GM18861 (cell line): ENCODE results near the gene PLEKHA5.
"Not testable (repeated sequence)": the region's sequence is repeated elsewhere in the genome, so short reads cannot be mapped to it uniquely, and the experiment has no call there.

Experiments
- ATAC-seq: cut with Tn5 transposase; IDR thresholded peaks from one replicate; pipeline ENCODE4 v1.9.1; 2021; ENCODE audit not compliant: unreplicated experiment

The PLEKHA5 gene

DNA sequence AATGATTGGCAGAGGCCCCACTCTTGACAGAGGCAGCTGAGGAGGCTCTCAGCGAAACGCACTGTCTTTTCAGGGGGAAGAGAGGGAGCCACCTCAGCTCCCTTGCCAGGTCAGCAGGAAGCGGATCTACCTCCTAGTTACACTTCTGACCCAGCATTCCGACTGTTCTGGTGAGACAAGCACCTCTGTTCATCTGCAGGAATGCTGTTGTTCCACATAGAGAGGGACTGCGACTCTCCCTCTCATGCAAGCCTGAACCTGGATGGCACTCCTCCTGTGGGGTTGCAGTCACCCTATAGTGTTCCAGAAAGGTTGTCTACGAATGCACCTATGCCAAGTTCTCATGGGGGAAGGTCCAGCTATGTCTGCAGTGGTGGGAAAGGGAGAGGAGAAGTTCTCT is 272.7 kb downstream of the PLEKHA5 start:
- ATAC-seq: no peak

DNA sequence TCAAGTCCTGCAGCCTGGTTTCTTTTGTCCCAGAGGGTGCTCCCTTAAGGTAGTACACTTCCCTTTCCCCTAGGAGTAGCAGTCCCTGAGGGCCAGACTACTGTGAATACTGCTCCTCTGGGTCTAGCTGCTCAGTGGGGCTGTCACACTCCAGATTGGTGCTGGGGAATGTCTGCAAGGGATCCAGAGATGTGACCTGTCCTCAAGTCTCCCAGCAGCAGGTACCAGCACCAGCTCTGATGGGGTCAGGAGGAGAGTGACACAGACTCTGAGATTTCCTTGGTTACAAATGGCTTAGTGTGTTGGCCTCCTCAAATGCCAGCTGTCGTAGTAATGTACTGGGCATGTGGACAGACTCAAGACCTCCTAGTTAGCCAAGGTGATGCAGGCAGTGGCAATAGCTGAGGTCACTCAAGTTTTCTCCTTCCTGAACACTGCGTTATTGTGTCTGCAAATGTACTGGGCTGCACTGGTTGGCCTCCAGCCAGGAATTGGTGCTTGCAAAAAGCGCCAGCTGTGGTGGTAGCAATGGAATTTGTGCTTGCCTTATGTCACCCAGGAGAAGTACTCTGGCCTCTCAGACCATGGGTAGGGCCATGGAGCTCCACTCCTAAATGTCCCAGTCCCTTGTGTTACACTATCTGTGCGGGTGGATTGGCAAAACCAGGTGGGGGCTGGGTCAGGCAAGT is 273.4 kb downstream of the PLEKHA5 start:
- ATAC-seq: no peak

DNA sequence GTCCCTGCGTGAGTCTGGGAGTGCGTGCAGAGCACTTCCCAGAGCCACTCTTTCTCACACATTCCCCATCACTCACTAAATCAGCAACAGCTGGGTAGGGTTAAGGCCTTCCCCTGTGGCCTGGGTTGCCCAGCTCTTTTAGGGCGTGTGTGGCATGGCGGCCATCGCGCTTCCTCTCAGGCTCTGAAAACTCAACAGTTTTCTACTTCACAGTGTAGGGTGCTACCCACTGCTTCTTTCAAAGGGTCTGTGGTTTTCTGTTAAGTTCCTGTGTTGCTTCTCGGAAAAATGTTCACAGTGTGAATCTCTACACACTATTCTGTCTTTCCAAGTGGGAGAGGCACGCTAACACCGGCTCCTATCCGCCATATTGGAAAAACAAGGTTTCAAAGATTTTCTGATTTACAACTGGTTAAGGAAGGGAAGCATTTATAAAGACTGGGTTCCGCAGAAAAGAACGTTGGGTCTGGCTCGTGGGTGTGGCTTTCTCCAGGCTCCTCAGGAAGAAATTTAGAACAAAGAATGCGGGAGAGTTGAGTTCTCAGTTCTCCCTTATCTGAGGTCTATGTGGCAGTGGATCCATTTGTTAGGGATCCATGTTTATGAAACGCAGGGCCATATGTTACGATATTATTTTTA is 274.8 kb downstream of the PLEKHA5 start:
- ATAC-seq: no peak

DNA sequence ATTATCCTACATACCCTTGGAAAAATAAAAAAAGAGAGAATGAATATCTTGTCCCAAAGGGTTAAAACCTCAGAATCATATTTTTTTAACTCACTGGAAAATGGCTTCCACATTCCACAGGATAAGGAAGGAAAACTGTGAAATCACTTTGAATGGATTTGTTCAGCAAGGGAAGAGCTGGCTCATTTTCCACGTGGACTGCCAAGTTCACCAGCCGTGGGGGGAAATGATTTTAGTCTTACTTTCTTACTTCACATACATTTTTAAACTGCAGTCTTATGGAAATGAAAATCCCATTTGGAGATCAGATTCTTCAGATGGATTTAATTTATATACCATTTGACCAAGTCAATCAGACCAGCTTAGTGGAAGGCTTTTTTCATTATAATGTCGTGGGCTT is 279.8 kb downstream of the PLEKHA5 start:
- no peak for ATAC-seq

DNA sequence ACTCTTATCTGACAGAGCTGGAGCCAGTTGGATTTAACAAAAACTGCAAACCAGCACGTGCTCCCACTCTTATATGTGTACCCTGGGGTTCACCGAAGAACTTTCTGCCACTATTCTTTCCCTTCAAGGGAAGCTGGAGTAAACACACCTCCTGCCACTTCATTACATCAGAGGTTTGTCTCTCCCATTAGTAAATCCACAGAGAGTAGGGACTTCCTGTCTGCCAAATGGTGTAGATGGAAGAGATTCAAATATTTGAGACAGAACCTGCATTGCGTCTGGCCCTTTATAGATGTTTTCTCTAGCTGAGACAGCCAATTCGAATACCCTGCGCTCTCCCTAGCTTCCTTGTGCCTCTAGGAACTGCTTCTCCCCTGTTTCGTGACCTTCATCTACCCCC is 280.7 kb downstream of the PLEKHA5 start:
- ATAC-seq: no peak

DNA sequence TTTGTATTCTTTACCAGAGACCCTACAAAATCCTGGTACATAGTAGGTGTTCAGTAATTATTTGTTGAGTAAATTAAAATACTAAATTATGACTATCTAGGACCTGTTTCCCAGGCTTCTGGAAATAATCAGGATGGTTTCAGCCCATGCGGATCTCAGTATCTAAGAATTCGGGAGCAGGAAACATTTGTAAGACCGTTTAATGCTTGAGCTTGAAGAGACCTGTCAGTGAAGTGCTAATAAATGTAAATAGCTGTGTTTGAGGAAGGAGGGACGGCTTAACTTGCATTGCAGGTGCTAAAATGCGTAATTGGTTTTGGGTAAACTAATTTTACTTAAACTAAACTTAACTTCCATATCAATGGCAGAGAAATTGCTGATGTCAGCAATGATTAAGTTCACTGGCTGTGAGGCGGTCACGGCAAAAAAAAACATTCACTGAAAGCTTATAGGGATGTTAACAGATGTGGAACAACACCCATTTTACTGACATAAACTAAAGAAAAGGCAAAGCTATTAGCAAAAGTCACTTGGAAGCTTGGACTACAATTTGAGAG is 281.2 kb downstream of the PLEKHA5 start:
- ATAC-seq: no peak

DNA sequence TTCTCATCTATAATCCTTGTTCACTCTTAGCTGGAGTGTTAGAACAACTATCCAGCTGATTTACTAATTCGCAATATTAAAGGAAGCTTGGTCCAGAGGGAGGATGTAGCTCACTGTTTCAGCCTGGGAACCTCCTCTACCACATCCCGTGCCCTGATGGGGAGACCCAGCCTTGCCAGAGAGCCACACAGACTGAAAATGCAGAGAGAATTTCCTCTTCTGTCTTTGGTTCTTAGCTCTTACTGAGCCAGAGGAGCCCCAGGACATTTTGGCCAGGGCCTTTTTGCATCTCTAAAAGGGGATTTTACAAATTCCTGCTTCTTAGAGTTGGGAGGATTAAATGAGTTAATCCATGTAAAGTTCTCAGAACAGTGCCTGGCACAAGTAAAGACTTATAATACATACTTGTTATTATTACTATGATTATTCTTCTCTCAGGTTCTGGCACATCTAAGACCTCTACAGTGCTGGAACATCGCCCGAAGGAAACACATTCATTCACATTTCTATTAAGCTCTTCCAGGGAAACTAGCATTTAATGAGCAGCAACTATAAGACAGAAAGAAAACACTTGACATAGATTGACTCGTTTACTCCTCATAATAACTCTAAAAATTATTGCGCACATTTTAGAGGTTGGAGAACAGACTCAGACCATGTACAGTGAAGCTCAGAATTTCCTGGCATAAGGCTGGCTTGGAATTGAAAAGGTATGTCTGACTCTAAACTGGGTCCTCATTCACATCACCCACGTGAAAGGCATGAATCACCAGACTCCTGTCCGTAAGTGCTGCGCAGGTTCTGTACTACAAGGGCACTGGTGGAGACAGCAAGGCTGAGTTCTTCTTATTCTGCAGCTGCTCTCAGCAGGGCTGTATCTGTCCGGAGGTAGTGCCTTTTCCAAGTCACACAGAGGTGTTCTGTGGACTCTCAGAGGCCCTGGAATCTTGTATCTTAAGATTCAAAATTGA is 282.0 kb downstream of the PLEKHA5 start:
- no peak for ATAC-seq

DNA sequence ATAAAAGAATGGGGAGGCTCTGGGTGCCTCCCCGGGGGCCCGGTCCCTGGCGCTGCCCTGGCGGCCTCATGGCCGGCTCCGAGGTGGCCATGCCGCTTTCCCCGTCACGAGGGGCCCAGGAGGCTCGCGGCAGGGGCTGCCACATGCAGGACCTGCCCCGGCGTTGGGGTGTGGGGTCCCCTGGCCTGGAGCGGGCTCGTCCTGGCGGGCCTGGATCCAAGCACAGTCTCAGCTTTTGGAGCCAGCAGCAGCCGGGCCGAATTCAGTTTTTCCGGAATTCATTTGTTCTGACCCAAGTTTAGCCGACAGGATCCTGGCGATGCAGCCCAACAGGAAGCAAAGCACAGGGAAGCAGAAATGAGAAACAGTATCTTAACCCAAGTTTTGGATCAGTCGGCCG is 283.3 kb downstream of the PLEKHA5 start:
- no peak for ATAC-seq

DNA sequence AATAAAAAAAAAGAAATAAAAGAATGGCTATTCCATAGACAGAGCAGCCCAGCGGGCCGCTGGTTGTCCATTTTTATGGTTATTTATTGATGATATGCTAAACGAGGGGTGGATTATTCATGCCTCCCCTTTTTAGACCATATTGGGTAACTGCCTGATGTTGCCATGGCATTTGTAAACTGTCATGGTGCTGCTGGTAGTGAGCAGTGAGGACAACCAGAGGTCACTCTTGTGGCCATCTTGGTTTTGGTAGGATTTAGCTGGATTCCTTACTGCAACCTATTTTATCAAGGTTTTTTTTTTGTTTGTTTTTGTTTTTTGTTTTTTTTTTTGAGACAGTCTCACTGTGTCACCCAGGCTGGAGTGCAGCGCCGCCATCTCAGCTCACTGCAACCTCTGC is 284.0 kb downstream of the PLEKHA5 start:
- not testable (repeated sequence) for ATAC-seq

DNA sequence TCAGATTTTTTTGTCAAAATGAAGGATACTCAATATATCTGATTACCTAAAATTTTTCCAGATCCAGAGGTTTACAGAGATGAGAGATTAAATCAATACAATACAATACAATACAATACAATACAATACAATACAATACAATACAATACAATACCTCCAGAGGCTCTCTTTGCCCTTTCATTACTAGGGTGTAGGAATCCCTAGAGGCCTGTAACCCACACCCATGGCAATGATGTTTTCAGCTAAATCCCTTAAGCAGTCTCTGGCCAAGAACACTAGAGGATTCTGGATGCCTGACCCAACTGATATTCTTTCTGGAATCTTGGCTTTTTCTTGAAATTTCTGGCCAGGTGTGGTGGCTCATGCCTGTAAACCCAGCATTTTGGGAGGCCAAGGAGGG is 286.0 kb downstream of the PLEKHA5 start:
- no peak for ATAC-seq

DNA sequence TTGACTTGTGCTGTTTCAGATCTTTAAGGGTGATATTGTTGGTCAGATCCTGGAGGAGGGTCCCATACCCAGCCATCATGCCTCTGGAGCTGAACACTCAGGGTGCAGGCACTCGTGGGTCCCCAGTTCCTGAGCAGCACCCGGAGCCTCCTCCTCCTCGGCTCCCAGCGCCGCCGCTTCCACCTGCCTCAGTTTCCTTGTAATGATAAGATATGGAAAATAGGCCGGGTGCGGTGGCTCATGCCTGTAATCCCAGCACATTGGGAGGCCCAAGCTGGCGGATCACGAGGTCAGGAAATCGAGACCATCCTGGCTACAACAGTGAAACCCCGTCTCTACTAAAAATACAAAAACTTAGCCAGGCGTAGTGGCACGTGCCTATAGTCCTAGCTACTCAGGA is 289.6 kb downstream of the PLEKHA5 start:
- ATAC-seq: no peak

DNA sequence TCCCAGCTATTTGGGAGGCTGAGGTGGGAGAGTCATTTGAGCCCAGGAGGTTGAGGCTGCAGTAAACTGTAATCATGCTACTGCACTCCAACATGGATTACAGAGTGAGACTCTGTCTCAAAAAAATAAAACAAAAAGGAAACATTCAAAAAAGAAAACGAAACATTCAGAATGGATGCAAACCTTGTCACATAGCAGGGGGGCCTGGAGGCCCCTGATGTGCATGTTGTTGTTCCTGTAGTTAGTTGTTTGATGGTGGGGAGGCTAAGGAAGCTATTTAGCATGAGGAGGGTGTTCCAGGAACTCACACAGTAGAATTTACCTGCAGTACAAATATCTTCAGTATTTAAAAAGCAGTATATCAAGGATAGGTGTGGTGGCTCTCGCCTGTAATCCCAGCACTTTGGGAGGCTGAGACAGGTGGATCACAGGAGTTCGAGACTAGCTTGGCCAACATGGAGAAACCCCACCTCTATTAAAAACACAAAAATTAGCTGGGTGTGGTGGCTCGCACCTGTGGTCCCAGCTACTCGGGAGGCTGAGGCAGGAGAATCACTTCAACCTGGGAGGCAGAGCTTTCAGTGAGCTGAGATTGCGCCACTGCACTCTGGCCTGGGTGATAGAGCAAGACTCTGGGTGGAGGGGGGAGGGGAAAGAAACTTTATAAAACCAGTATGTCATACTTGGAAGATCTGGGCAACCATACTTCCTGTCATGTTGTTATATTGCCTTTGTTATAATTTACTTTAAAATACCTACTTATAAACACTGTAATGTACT is 292.2 kb downstream of the PLEKHA5 start:
- no peak for ATAC-seq

DNA sequence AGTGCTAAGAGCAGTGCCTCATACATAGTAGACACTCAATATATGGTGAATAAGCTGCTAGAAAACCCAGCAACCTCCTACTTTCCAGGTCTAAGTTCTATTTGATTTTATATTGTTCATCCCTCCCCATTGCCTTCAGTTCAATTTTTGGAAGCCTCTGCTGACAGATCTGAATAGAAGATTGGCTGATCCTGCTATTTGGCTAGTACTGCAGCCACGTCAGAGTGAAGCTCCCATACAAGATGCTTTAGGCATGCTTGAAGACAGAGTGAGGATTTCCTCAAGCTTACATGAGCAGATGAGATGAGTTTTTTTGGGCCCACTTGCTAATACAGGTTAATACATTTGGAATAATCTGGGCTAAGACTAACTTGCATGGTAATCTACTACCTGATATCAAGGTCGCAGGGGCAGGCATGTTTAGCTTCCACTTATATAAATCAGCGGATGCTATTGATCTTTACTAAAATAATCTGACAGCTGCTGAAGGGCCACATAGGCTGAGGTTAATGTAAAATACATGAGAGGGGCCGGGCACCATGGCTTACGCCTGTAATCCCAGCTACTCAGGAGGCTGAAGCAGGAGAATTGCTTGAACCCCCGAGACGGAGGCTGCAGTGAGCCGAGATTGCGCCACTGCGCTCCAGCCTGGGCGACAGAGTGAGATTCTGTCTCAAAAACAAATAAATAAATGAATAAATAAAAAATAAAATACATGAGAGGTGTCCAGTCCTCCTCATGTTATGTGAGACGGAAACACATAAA is 293.8 kb downstream of the PLEKHA5 start:
- ATAC-seq: no peak
